ENCODE measurements around the gene ZNF556.
A peak's percentile ranks its signal among the peaks of the same experiment; 100 is the strongest.

ZNF556 gene

DNA sequence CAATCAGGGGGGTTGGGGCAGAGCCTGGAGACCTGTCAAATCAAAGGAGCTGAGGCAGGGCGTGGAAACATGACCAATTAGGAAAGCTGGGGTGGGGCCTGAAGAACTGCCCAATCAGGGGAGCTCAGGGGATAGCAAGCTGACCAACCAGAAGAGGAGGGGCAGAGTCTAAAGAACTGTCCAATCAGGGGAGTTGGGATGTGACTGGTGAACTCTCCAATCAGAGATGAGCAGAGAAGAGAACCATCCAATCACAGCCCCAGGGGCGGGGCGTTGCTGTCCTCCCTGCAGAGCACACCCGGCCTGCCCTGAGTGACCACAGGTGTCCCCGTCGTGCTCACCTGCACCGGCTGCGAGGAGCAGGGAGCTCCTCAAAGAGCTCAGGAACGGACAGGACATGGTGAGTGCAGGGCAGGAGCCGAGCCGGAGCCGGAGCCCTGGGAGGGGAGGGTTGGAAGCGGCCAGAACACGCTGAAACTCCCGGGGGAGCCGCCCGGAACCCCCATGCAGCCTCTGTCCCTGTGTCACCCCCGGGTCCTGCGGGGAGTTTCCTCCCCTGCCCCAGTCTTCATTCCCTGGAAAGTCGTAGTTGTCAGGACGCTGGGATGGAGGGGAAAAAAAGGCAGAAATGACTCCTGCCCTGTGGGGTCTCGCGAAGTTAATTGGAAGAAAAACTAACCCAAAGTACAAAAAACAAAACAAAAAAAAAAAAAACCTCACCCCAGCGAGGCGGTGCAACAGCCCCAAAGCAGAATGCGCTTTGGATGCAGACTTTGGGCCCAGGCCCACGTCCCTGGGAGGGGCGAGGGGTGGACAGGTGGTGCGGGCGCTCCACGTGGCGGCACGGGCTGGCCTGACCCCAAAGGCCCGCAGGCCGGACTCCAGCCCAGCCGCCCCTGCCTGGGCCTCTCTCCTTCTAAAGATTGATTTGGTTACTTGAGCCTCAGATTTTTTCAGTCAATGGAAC is at the start of gene ZNF556:
Gene ZNF556 (plus strand): TSS at position 311 of the 967 bp plus-strand sequence. CDS start 87 bp downstream, at position 398.
- DNase-seq, result no peak

- DNase-seq, result peak; percentile 92
Observed at GRCh38 chr19:2819540-2820111, 47.5 kb upstream of the ZNF556 start, which contains the start of gene ZNF554. Gene ZNF554, plus strand, starts transcription at chr19:2819868. Its CDS starts 204 bp downstream, at chr19:2820072.

- DNase-seq, result no peak
Observed at GRCh38 chr19:2820112-2820702, 46.9 kb upstream of the ZNF556 start.

DNA sequence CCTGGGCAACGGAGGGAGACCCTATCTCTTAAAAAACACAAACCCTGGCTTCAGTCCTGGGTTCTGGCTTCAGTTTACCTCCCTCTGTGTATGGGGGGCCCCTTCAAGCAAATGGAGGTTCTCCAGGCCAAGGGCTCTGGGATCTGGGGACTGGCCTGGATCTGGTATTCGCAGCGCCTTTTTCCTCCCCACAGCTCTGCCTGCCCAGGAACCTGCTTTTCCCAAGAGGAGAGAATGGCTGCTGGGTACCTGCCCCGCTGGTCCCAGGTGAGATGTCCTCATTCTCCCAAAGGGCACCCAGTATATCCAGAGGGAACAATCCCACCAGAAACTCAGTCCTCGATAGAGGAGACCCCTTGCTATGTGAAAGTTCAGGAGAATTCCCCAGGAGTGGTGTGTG is 44.3 kb upstream of the ZNF556 start:
- no peak for DNase-seq

DNA sequence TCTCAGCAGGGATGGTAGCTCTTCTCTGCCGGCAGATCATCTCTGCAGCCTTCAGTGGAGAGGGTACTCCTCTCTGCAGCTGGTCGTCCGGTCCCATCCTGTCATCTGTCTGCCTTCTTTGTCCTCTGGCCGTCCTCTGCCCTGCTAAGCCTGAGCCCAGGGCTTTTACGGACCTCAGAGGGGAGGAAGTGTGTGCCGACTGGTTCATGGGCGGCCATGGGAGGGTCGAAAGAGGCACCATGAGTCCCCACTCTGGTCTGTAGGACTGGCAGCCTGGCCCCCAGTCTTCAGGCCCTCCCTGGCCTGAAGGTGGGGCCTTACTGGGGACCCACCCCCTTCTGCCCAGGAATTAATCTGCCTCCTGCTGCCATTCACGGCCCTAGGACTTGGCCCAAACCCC is 43.5 kb upstream of the ZNF556 start:
- DNase-seq, result no peak

GRCh38 chr19:2824129-2824528 is 43.0 kb upstream of the ZNF556 start:
- DNase-seq, result no peak

DNA sequence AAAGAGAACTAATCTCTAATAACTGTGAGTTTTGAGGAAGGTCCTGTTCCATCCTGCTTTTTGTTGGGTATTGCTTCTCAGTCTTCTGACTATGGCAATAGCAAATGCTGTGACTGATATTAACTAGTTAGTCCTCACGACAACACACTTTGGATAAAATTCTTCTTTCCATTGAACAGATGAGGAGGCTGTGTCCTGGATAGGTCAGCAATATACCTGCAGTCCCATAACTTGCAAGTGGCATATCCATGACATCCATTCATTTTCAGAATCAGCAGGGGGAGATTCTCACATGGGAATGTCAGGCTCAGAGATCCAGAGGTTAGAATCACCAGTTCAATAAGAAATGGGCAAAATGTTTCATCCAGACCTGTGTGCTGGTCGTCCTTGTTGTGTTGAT is 40.1 kb upstream of the ZNF556 start:
- no peak for DNase-seq

- DNase-seq, result no peak
Observed at GRCh38 chr19:2827840-2828489, 39.2 kb upstream of the ZNF556 start.

GRCh38 chr19:2834294-2834871 is 32.8 kb upstream of the ZNF556 start:
- no peak for DNase-seq

DNA sequence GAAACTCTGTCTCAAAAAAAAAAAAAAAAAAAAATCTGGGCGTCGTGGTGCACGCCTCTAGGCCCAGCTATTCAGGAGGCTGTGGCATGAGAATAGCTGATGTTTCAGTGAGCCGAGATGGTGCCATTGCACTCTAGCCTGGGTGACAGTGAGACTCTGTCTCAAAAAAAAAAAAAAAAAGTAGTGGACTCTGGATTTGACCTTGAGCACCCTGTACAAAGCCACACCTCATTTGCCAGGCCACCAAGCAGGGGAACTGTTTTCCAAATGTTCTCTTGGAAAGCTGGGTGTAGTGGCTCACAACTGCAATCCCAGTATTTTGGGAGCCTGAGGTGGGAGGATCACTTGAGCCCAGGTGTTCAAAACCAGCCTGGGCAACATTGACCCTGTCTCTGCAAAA is 29.7 kb upstream of the ZNF556 start:
- DNase-seq, result no peak

- peak; percentile 95 for DNase-seq
Observed at GRCh38 chr19:2840794-2841791, 26.0 kb upstream of the ZNF556 start, which contains the start of gene ZNF555. Gene ZNF555, plus strand, starts transcription at chr19:2841475. Its CDS starts 98 bp downstream, at chr19:2841573.

DNA sequence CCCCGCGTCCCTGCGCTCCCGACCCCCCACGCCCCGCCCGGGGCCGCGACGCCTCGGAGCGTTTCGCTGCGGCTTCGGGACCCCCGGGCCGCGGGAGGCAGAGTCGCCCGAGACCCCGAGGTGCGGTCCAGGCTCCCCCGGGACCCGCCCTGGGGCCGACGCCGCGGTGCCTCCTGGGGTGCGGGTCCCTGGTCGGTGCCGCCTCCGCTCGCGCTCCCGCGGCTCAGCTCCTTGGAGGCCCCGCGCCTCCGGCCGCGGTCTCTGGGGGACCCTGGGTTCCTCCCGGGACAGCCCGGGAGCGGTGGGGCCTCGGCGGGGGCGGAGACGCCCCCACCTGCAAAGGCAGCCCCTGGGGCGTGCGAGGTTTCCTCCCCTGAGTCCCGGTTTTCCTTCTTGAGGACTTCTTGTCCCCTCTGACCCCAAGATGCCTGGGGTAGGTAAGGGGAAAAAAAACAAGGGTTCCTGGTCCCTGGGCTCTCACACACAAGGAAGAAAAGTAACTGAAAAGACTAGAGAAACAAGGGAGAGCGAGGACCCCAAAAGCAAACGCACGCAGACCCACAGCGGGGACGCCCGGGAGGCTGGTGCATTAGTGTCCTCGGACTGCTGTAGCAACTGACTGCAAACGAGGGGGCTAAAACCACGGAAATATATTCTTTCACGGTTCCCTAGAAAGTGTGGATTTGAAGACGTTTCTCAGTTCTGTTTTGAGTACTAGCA is 25.1 kb upstream of the ZNF556 start:
- DNase-seq, result no peak

GRCh38 chr19:2845107-2845506 is 22.0 kb upstream of the ZNF556 start:
- no peak for DNase-seq

GRCh38 chr19:2846180-2846894 is 20.8 kb upstream of the ZNF556 start:
- DNase-seq, result no peak

DNA sequence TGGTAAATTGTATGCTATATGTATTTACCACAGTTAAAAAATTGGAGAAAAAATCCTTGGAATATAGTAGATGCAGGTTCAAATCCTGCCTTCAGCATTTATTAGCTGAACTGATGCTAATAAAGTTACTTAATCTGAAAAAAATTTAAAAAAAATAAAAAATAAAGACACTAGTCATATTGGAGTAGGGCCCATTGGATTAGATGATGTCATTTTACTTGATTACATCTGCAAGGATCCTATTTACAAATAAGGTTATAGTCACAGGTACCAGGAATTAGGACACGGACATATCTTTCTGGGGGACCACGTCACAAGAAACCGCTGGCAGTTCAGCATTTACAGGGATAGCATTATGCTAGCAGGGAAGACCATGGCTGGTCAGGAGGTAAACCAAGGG is 19.6 kb upstream of the ZNF556 start:
- DNase-seq, result no peak

DNA sequence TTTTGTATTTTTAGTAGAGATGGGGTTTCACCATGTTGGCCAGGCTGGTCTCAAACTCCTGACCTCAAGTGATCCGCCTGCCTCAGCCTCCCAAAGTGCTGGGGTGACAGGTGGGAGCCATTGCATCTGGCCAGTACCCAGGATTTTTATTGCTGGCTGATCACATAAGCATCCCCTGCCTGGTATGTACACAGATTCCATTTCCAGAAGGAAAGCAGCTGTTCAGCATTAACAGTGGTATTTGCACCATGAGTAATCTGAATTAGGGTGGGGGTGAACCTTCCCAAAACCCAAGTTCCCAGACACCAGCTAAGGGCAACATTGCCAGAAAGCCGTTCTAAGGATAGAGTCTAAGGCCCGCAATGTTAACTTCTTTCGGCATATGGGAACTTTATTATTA is 18.5 kb upstream of the ZNF556 start:
- no peak for DNase-seq

DNA sequence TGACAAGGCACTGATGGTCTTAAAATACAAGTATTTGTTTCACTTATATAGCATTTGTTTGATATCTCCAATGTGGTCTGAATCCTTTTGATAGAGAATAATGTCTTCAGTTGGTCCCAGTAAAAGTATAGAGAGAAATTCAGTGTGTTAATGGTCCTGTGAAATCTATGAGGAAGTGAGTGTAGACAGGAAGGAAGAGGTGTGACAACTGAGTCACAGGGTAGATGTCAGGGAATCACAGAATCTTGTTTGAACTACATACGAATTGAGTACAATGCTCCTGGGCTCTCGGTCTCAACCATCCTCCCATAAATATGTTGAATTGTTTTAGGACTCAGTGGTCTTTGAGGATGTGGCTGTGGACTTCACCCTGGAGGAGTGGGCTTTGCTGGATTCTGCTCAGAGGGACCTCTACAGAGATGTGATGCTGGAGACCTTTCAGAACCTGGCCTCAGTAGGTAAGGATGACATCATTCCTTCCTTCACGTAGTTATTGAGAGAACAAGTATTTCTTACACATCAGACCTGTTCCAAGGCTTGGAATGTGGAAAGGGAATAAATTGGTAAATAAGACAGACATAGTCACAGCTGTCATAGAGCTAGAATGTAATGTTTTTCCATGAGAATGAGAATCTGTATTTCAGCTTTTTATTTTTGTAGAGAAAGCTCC is 16.7 kb upstream of the ZNF556 start:
- no peak for DNase-seq

GRCh38 chr19:2852598-2852997 is 14.5 kb upstream of the ZNF556 start:
- no peak for DNase-seq

GRCh38 chr19:2853015-2853606 is 14.0 kb upstream of the ZNF556 start:
- DNase-seq, result no peak

Data from NCI-H774 (cell line).